Raji (cell line): ENCODE measurements around the gene INSRR.

Experiments used
- POLR2A ChIP-seq: IDR thresholded peaks from 2 replicates; pipeline ENCODE4 v1.6.1; 2011; ENCODE audit warnings: low read depth, low read length, control low read depth; ENCODE audit not compliant: insufficient read depth

INSRR gene

GRCh38 chr1:156898161-156898566 lies 39.2 kb upstream of the INSRR start:
- no peak for TF ChIP-seq POLR2A

GRCh38 chr1:156897078-156897825 lies 38.3 kb upstream of the INSRR start:
- TF ChIP-seq POLR2A = no peak

- TF ChIP-seq POLR2A = no peak
Observed at GRCh38 chr1:156896490-156897033, 37.6 kb upstream of the INSRR start.

GRCh38 chr1:156895927-156896326 lies 37.0 kb upstream of the INSRR start:
- no peak for TF ChIP-seq POLR2A

DNA sequence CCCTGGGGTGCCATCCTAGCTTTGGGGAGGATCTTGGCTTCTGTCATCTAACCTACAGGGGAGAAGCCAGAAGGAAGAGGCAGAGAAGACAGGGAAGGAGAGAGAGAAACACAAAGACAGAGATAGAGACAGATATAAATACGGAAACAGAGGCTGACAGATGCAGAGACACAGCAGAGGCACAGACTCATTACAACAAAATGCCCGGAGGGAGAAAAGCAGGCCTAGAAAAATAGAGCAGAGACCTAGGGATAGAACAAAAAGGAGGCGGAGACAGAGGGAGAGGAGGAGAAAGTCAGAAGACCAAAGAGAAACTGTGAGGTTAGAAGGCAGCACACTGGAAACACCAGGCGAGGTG lies 36.5 kb upstream of the INSRR start:
- no peak for TF ChIP-seq POLR2A

DNA sequence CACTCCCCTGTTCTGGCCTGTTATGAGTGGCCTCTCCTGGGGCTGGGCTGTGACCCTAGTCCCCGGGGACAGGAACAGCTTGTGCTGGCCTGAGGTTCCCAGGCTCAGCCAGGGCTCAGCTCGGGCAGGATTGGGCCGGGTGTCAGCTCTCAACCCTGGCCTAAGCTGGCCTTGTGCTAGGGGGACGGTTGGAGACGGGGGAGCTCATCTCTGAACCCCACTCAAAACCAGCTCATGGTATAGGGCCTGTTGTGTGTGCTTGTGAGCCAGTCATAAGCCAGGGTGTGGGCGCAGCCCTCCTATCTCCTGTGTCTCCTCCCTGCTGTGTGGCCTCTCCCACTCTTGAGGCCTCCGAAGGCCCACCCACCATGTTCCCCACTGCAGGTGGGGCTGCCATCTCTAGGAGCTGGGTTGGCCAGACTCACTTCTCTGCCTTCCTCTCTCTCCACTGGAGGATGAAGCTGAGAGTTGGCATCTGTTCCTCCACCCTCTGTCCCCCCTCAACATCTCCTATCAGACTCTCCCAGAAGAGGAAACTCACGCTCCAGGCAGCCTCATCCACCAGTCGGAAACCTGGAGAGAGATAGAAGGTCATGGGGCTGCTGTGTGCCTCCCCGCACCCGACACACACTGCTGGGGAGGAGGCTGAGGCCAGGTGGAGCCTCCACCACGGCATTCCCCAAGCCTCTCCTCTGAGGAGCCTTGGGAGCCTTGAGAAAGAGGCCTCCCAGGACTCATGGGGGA lies 36.0 kb upstream of the INSRR start:
- no peak for TF ChIP-seq POLR2A

DNA sequence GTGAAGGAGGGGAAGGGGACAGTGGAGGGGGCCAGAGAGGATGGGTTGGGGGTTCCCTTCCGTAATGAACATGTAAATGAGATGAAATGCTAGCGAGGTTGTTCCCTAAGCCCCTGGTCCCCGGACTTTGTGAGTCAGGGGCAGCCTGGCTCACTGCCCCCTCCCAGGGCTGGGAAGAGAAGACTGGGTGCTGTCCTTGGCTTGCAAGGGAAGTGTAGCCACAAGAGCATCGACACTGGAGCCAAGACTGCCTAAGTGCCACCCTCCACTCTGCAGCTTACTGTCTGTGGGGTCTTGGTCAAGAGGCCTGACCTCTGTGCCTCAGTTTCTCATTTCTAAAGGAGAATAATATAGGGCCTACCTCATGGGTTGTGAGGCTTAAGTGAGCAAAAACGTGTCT lies 35.1 kb upstream of the INSRR start:
- TF ChIP-seq POLR2A = no peak

DNA sequence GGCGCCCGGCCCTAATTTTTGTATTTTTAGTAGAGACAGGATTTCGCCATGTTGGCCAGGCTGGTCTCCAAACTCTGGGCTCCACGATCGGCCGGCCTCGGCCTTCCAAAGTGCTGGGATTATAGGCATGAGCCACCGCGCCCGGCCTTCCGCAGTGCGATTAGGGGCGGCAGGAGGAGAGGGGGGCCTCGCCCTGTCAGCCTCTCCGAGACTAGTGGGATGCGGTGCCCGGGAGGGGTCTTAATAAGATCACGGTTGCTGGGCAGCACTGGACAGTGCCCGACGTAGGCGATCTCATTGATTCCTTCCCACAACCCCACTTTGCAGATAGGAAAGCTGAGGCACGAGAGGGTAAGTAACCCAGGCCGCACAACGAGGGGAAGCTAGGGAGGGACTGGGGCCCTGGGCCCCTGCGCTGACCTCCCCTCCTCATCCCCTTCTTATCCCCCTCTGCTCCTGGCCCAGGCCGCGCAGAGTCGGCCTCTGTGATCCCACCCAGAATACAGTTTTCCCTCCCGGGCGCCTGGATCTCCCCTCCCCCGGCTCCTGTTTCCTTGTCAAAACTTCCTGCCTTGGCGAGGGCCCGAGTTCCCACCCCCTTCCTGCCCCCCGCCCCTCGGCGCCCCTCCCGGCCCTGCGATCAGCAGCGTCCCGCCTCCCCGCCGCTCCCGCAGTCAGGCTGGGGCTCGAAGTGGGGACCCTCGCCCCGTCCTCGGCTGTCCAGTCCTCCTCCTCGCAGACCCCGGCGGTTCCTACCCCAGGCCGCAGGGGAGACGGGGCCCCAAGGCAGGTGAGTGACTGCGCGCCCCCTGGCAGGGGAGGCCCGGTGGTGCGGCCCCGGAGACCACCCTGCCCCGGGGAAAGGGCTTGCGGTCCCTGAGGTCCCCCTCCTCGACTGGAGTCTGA lies 34.4 kb upstream of the INSRR start, which contains the start of gene PEAR1:
PEAR1 (plus strand) TSS at position 671 of the 906 bp plus-strand sequence. CDS start 10,209 bp downstream, outside the sequence.
- TF ChIP-seq POLR2A = no peak

DNA sequence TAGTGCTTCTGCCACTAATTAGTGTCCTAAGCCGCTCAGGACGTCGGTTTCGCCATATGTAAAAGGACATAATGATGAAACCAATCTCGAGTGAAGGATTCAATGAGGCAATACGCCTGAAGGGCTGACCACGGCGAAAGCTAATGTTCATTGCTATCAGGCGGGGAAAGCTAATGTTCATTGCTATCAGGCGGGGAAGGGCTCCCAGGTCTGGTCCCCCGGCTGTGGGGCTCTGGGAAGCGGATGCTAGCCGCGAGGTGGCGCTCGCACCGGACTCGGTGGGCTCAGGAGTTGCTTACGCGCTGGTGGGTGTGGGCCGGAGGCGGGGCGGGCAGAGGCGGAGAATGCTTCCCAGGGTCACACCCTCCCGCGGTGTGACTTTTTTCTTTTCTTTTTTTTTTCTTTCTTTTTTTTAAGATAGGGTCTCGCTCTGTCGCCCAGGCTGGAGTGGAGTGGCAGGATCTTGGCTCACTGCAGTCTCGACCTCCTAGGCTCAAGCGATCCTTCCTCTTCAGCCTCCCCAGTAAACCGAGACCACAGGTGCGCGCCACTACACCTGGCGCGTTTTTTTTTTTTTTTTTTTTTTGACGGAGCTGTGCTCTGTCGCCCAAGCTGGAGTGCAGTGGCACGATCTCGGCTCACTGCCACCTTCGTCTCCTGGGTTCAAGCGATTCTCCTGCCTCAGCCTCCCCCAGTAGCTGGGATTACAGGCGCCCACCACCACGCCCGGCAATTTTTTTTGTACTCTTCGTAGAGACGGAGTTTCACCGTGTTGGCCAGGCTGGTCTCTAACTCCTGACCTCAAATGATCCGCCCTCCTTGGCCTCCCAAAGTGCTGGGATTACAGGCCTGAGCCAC lies 33.5 kb upstream of the INSRR start:
- no peak for TF ChIP-seq POLR2A

DNA sequence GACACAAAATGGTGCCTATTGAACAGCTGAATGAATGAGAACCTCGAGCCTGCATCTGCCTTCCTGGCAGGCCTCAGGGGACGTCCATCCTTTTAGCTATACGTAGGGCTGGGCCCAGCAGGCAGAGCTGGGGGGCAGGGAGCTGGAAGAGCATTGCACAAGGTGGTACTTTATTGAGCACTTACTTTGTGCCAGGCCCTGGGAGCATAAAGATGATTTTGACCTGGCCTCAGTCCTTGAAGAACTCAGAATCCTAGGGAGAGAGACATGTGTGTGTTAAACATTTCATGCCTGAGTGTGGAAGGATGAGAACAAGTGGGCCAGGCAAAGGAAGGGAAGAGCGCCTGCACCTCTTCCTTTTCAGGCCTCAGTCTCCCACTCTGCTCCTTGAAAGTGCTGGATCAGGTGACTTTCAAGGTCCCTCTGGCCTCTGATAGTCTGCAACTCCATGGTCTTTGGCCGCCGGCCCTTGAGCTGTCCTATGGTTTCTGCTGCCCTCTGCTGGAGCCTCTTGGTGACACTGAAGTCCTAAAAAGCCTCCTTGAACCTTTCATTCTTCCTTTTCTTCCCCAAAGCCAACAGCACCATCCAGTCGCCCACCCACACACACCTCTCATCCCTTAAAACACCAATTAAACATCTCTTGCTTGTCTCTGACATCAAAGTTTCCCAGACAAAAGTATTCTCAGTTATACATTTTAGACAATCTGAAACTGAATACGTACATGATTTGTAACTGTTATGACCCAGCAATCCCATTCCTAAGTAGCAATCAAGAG lies 31.1 kb upstream of the INSRR start:
- TF ChIP-seq POLR2A = no peak

DNA sequence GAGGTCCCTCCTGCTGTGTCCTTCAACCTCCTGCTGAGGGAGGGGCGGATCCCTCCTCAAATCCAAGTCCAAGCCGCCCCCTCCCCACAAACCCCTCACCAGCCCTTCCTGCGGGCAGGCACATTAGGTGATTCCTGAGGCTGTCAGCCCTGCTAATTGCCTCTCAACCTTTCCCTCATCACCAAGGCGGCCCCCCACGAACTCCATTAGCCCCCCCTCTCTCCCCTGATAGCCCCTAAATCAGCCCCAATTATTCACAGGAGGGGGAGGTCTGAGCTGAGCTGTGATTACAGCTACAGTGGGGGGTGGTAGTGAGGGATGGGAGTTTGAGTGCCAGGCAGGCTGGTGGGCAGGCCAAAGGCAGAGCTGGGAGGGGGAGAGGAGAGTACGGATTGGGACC lies 28.8 kb upstream of the INSRR start:
- TF ChIP-seq POLR2A = no peak

GRCh38 chr1:156887317-156887716 lies 28.4 kb upstream of the INSRR start:
- TF ChIP-seq POLR2A = no peak

GRCh38 chr1:156886583-156887281 lies 27.8 kb upstream of the INSRR start:
- TF ChIP-seq POLR2A = no peak
